WERI-Rb-1 (cell line): Measurements from ENCODE around the gene AADACL4.

Experiments
- DNase-seq: peaks from one replicate; pipeline ENCODE4 v3.0.0-alpha.2; 2020
- H3K27ac ChIP-seq: fragments of 250-450 bp; sonication (Bioruptor Pico); 2 replicates; pipeline ENCODE4 v1.5.1; 2020; ENCODE audit warnings: mild to moderate bottlenecking, moderate library complexity
- H3K27me3 ChIP-seq: fragments of 250-450 bp; sonication (Bioruptor Pico); 2 replicates; pipeline ENCODE4 v1.5.1; 2021; ENCODE audit warnings: mild to moderate bottlenecking, low read depth, moderate library complexity; ENCODE audit not compliant: insufficient read depth, severe bottlenecking
- H3K36me3 ChIP-seq: fragments of 250-450 bp; sonication (Bioruptor Pico); 2 replicates; pipeline ENCODE4 v1.5.1; 2020; ENCODE audit warnings: mild to moderate bottlenecking, moderate library complexity
- H3K4me3 ChIP-seq: 2 replicates; pipeline ENCODE4 v1.5.1; 2011; ENCODE audit warnings: low read depth, mild to moderate bottlenecking, control low read depth, low read length
- H3K9me3 ChIP-seq: fragments of 250-450 bp; sonication (Bioruptor Pico); 2 replicates; pipeline ENCODE4 v1.5.1; 2021; ENCODE audit warnings: mild to moderate bottlenecking, moderate library complexity; ENCODE audit not compliant: severe bottlenecking
- TF ChIP-seq, protein P1 (sequence below): IDR thresholded peaks from 2 replicates; pipeline ENCODE4 v1.5.1; 2011; ENCODE audit warnings: low read depth, mild to moderate bottlenecking, control low read depth, inconsistent platforms, low read length

Gene AADACL4

GRCh38 chr1:12706061-12706460 is 62.2 kb downstream of the AADACL4 start:
- Histone ChIP-seq H3K27me3 (peaks cover 58% of the 10 kb centered on the region), H3K4me3 (no peak overlapping the region), H3K9me3 (peaks cover 10% of the 10 kb centered on the region), H3K27ac (no peak overlapping the region), H3K36me3 (no peaks in the 10 kb centered on the region)
- DNase-seq: no peak
- TF ChIP-seq, protein P1, sequence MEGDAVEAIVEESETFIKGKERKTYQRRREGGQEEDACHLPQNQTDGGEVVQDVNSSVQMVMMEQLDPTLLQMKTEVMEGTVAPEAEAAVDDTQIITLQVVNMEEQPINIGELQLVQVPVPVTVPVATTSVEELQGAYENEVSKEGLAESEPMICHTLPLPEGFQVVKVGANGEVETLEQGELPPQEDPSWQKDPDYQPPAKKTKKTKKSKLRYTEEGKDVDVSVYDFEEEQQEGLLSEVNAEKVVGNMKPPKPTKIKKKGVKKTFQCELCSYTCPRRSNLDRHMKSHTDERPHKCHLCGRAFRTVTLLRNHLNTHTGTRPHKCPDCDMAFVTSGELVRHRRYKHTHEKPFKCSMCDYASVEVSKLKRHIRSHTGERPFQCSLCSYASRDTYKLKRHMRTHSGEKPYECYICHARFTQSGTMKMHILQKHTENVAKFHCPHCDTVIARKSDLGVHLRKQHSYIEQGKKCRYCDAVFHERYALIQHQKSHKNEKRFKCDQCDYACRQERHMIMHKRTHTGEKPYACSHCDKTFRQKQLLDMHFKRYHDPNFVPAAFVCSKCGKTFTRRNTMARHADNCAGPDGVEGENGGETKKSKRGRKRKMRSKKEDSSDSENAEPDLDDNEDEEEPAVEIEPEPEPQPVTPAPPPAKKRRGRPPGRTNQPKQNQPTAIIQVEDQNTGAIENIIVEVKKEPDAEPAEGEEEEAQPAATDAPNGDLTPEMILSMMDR: no peak

DNA sequence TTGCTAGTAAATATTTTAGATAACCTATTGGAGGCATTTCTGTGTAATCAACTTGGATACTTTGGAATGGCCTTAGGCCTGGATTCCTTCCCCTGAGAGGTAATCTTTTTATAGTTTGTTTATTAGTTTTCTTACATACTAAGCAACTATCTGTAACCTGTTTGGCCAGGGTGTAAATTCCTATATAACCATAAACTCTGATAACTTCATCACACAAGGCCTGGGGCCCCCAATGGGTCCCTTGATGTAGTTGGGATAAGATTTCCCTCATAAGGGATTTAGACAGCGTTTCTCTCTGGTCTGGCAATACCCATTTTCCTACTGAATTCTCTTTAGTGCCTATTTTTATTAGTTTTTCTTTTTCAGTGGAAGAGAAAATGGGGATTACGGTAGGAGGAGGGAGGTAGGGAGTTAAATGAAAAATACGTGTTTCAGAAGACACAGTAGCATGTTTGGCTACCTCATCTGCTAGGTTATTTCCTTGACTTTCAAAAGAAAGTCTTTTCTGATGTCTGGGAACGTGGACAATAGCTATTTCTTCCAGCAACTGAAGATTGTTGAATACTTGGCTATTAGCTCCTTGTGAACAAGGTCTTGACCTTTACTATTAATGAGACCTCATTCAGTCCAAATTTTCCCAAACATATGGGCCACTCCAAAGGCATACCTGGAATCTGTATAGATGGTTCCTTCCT is 64.7 kb downstream of the AADACL4 start:
- DNase-seq: no peak
- TF ChIP-seq, protein P1: no peak
- Histone ChIP-seq H3K36me3 (no peaks in the 10 kb centered on the region), H3K27ac (no peak overlapping the region), H3K4me3 (no peak overlapping the region), H3K27me3 (peaks cover 63% of the 10 kb centered on the region), H3K9me3 (peaks cover 6% of the 10 kb centered on the region)

GRCh38 chr1:12709091-12709491 is 65.2 kb downstream of the AADACL4 start:
- H3K4me3 ChIP-seq: no peak overlapping the region
- H3K36me3 ChIP-seq: no peaks in the 10 kb centered on the region
- no peak for DNase-seq
- H3K27me3 ChIP-seq: peaks cover 59% of the 10 kb centered on the region
- TF ChIP-seq, protein P1: no peak
- no peak overlapping the region for H3K27ac ChIP-seq
- H3K9me3 ChIP-seq: peaks cover under 1% of the 10 kb centered on the region

DNA sequence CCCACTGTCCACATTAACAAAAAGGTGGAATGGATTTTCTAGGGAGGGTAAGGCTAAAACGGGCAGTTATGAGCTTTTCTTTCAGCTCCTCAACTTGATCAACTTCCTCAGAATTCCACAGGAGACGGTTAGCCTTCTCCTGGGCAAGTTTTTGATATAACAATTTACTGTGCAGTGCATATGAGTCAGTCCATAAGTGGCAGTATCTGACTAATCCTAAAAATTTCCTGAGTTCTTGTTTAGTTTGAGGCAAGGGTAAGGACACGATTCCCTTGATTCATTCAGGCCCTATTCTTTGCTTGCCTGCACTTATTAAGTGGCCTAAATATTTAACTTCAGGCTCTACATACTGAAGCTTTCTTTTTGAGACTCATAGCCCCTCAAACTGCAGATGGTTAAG is 65.8 kb downstream of the AADACL4 start:
- Histone ChIP-seq H3K27ac (no peak overlapping the region), H3K36me3 (no peaks in the 10 kb centered on the region), H3K9me3 (no peaks in the 10 kb centered on the region), H3K4me3 (no peak overlapping the region), H3K27me3 (peaks cover 61% of the 10 kb centered on the region)
- TF ChIP-seq, protein P1: no peak
- no peak for DNase-seq

GRCh38 chr1:12711536-12711935 is 67.7 kb downstream of the AADACL4 start:
- DNase-seq: no peak
- Histone ChIP-seq H3K27ac (no peak overlapping the region), H3K4me3 (no peak overlapping the region), H3K36me3 (no peaks in the 10 kb centered on the region), H3K9me3 (no peaks in the 10 kb centered on the region), H3K27me3 (peaks cover 68% of the 10 kb centered on the region)
- TF ChIP-seq, protein P1: no peak

GRCh38 chr1:12712076-12712475 is 68.2 kb downstream of the AADACL4 start:
- DNase-seq: no peak

More at GRCh38 chr1:12712076-12712475, 68.2 kb downstream of the AADACL4 start:
- Histone ChIP-seq H3K27me3 (peaks cover 73% of the 10 kb centered on the region), H3K27ac (no peak overlapping the region), H3K36me3 (no peaks in the 10 kb centered on the region), H3K4me3 (no peak overlapping the region), H3K9me3 (no peaks in the 10 kb centered on the region)
- TF ChIP-seq, protein P1: no peak
